Brain microvascular endothelial cell (primary cell): Measurements from ENCODE around the gene LRRK2.

Experiments
- DNase-seq: peaks from one replicate; pipeline ENCODE4 v3.0.0-alpha.2; 2020
- H3K27ac ChIP-seq: fragments of 250-450 bp; sonication (Bioruptor Pico); 2 replicates; pipeline ENCODE4 v1.5.1; 2020; ENCODE audit warnings: mild to moderate bottlenecking, moderate library complexity
- H3K27me3 ChIP-seq: fragments of 250-450 bp; sonication (Bioruptor Pico); replicated peaks from 2 replicates; pipeline ENCODE4 v1.5.1; 2020; ENCODE audit warnings: mild to moderate bottlenecking
- H3K36me3 ChIP-seq: fragments of 250-450 bp; sonication (Bioruptor Pico); replicated peaks from 2 replicates; pipeline ENCODE4 v1.5.1; 2020; ENCODE audit warnings: mild to moderate bottlenecking
- H3K4me3 ChIP-seq: 2 replicates; pipeline ENCODE4 v1.5.1; 2011; ENCODE audit warnings: low read depth, mild to moderate bottlenecking, control low read depth, low read length, moderate library complexity
- CTCF ChIP-seq: IDR thresholded peaks from 2 replicates; pipeline ENCODE4 v1.5.1; 2011; ENCODE audit warnings: low read depth, mild to moderate bottlenecking, moderate library complexity, low read length, control low read depth, inconsistent platforms; ENCODE audit errors: missing control alignments
- in situ Hi-C: cut with HindIII; loops from 2 replicates; pipeline ENCODE4 v1.10.0; 2017; ENCODE audit warnings: low sequenced_read_pairs, low pct_ligation_motif_present

Gene LRRK2

DNA sequence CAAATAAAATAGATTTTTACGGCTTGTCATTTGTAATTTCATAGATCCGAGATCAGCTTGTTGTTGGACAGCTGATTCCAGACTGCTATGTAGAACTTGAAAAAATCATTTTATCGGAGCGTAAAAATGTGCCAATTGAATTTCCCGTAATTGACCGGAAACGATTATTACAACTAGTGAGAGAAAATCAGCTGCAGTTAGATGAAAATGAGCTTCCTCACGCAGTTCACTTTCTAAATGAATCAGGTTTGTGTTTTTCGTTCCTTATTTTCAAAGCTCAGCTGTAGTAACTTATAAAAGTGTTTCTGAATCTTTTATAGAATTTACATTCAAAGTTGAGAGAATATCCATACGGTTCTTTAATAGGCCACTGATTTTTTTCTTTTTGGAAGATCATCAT lies 89.1 kb downstream of the LRRK2 start:
- H3K4me3 ChIP-seq = no peak overlapping the region
- H3K36me3 ChIP-seq = no peaks in the 10 kb centered on the region
- no peak for TF ChIP-seq CTCF
- in situ Hi-C loops = no loop called here
- H3K27me3 ChIP-seq = no peaks in the 10 kb centered on the region
- no peak overlapping the region for H3K27ac ChIP-seq
- DNase-seq = no peak

DNA sequence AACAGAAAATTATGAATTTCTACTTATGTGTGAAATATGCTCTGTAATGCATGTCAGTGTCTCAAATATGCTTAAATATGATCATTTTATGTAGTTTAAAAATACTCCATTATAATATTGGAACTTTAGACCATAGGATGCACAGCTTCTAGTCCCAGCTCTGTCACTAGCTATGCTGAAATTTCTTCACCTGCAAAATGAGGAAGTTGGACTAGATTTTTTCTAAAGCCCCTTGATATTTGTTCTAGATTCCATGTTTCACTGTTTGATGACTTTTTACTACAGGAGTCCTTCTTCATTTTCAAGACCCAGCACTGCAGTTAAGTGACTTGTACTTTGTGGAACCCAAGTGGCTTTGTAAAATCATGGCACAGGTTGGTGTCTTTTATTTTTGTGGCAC lies 90.1 kb downstream of the LRRK2 start:
- TF ChIP-seq CTCF = no peak
- H3K4me3 ChIP-seq = no peak overlapping the region
- DNase-seq = no peak
- in situ Hi-C loops = no loop called here
- no peaks in the 10 kb centered on the region for H3K27me3 ChIP-seq
- H3K27ac ChIP-seq = no peak overlapping the region
- no peaks in the 10 kb centered on the region for H3K36me3 ChIP-seq

DNA sequence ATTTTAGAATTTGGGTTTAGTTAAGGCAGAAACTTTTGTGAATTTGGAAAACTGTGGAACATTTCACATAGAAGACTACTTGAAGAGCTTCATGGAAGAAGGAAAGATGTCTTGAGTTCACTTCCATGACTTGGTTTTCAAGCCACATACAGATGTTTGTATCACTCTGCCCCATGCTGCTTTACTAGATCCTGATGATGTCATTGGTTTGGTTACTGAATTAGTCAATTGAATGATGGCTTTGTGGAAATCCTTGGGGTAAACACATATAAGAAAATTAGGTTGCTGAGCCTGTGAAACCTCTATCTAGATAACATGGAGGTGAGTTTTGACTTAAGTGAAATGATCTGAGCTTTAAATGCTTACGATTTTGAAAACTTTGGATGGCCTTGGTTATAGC lies 90.6 kb downstream of the LRRK2 start:
- no peak for TF ChIP-seq CTCF
- in situ Hi-C loops = no loop called here
- DNase-seq = no peak

GRCh38 chr12:40324261-40324660 lies 99.5 kb downstream of the LRRK2 start:
- no peak overlapping the region for H3K27ac ChIP-seq
- no peaks in the 10 kb centered on the region for H3K36me3 ChIP-seq
- in situ Hi-C loops = no loop called here
- no peaks in the 10 kb centered on the region for H3K27me3 ChIP-seq
- no peak for DNase-seq
- no peak for TF ChIP-seq CTCF
- no peak overlapping the region for H3K4me3 ChIP-seq

More for the DNA sequence above, 90.6 kb downstream of the LRRK2 start:
- no peak overlapping the region for H3K27ac ChIP-seq
- no peaks in the 10 kb centered on the region for H3K36me3 ChIP-seq
- H3K4me3 ChIP-seq = no peak overlapping the region
- no peaks in the 10 kb centered on the region for H3K27me3 ChIP-seq

DNA sequence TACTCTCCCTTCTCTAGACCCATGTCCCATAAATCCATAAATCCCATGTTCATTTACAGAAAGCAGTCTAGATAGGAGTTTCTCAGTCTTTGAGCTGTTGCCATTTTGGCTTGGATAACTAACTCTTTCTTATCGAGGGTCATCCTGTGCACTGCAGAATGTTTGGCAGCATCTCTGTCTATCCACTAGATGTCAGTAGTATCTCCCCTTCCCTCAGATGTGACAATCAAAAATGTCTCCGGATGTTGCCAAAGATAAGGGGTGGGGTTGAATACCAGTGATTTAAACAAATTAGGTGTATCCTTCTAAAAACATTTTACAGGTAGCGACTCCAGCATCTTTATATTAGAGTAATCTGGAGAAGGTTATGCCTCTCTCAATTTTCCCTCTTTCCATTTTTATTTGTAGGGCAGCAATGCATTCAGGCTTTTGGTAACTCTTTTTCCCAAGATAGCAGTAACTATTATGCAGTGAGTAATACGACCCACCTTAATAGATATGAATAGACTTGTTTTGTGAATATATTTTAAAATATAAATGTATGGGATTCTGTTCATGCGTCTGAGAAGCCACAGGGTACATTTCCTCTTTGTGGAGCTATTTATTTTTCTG lies 100.7 kb downstream of the LRRK2 start:
- no peaks in the 10 kb centered on the region for H3K36me3 ChIP-seq
- DNase-seq = peak; percentile 13
- in situ Hi-C loops = no loop called here

More for the DNA sequence above, 100.7 kb downstream of the LRRK2 start:
- no peaks in the 10 kb centered on the region for H3K27me3 ChIP-seq
- TF ChIP-seq CTCF = peak; percentile 78
- no peak overlapping the region for H3K4me3 ChIP-seq
- no peak overlapping the region for H3K27ac ChIP-seq
